Urothelium cell line (cell line): ENCODE measurements around the gene IGFLR1.
A peak's percentile ranks its signal among the peaks of the same experiment; 100 is the strongest.
"Not testable (repeated sequence)": the region's sequence is repeated elsewhere in the genome, so short reads cannot be mapped to it uniquely, and the experiment has no call there.

ENCODE experiments used
- DNase-seq: peaks from one replicate; pipeline ENCODE4 v3.0.0; 2011; ENCODE audit warnings: low spot score, mixed read lengths
- FAIRE-seq: peaks from 2 replicates; lab custom pipeline; 2011; peaks lifted over from hg19 to GRCh38; lab: Jason Lieb, UNC

Gene IGFLR1

GRCh38 chr19:35777086-35777841 lies 35.0 kb upstream of the IGFLR1 start:
- no peak for FAIRE-seq
- DNase-seq = no peak

- FAIRE-seq (no peak), DNase-seq (no peak)
Observed at GRCh38 chr19:35776102-35776788, 34.0 kb upstream of the IGFLR1 start.

GRCh38 chr19:35775298-35776101 lies 33.2 kb upstream of the IGFLR1 start, which contains the start of gene ARHGAP33:
ARHGAP33 (plus strand) TSS chr19:35775564; CDS start chr19:35775659, 95 bp downstream.
- peak; percentile 13 for FAIRE-seq

GRCh38 chr19:35775046-35775297 lies 32.7 kb upstream of the IGFLR1 start:
- no peak for DNase-seq
- FAIRE-seq = no peak

More at GRCh38 chr19:35775298-35776101, 33.2 kb upstream of the IGFLR1 start, which contains the start of gene ARHGAP33:
- peak; percentile 99 for DNase-seq

DNA sequence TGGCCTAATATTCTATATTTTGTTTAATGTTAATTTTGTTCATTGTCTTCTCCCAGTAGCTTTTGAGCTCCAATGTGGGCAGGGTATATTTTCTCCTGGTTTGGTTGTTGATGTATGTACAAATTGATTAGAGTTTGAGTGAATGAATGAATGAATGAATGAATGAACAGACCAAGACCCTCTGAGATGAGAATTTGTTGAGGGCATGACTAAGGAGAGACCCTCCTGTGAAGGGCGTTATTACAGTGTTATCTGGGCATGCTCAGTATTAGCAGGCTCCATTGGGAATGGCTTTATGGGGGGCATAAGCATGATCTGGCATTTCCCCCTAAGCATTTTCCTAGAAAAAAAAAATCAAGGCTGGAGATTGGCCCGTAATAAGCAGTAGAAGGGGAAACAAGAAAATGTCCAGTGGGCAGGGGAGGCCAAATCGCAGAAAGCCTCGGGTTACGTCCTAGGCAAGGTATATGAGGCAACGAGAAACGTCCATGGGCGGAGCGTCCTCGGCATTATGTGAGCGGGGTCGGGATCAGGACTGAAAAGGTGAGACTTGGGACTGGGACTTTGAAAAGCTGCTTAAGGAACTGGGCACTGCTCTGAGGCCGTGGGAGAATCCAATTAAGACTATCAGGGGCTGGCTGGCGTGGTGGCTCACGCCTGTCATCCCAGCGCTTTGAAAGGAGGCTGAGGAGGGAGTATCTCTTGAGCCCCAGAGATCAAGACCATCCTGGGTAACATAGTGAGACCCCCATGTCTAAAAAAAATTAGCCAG lies 32.2 kb upstream of the IGFLR1 start:
- FAIRE-seq (no peak), DNase-seq (no peak)

DNA sequence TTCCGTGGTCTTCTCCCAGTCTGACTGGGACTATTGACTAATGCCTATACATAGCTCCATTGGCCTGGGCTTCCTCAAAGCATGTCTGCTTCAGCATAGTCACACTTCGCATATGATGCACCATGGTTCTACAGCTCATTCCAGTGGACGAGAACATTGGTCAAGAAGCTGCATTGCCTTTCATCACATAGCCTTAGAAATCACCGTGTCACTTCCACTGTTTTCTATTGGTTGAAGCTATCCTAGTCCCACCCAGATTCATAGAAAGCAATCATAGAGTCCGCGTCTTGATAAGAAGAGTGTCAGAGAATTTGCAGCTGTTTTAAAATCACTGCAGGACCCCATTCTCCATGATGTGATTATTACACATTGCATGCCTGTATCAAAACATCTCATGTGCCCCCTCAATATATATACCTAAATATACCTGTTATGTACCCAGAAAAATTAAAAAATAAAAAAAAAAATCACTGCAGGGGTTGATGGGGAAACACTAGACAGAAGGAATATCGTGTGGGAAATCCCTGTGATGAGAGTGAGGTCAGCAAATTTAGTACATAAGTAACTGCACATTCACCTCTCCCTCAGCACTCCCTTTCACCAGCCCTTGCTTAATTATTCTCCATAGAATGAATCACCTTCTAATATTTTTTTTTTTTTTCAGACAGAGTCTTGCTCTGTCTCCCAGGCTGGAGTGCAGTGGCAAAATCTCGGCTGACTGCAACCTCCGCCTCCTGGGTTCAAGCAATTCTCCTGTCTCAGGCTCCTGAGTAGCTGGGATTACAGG lies 31.0 kb upstream of the IGFLR1 start:
- no peak for DNase-seq
- FAIRE-seq = no peak

DNA sequence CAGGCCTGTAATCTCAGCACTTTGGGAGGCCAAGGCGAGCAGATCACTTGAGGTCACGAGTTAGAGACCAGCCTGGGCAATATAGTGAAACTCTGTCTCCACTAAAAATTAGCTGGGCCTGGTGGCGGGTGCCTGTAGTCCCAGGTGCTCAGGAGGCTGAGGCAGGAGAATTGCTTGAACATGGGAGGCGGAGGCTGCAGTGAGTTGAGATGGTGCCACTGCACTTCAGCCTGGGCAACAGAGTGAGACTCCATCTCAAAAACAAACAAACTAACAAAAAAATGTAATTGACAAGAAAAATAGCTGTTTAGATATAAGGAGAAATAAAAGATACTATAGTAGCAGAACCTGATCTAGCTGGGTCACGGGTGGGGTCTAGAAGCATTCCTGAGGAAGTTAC lies 30.1 kb upstream of the IGFLR1 start:
- not testable (repeated sequence) for DNase-seq

GRCh38 chr19:35768082-35768421 lies 25.8 kb upstream of the IGFLR1 start:
- FAIRE-seq (no peak), DNase-seq (no peak)

More for the DNA sequence above, 30.1 kb upstream of the IGFLR1 start:
- not testable (repeated sequence) for FAIRE-seq

GRCh38 chr19:35767288-35768081 lies 25.2 kb upstream of the IGFLR1 start:
- FAIRE-seq (no peak), DNase-seq (no peak)

DNA sequence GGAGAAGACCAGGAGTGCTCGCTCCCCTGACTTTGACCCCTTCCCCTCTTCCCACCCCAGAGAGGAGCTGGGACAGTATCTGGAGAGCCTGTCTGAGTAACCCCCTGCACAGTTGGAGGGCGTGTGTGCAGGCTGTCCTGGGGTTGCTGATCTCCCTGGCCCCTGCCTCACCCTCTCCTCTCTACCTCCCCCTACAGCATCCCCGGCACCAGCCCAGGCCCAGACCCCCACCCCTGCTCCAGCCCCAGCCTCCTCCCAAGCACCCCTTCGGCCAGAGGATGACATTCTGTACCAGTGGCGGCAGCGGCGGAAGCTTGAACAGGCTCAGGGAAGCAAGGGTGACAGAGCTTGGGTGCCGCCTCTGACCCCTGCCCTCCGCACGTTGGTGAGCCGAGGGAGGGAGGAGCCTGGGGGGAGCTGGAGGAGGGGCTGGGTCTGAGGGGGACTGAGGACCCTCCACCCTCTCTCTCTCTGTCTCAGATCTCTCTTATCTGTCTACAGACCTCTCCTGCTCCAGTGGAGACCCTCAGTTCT lies 24.4 kb upstream of the IGFLR1 start:
- DNase-seq (no peak), FAIRE-seq (no peak)

DNA sequence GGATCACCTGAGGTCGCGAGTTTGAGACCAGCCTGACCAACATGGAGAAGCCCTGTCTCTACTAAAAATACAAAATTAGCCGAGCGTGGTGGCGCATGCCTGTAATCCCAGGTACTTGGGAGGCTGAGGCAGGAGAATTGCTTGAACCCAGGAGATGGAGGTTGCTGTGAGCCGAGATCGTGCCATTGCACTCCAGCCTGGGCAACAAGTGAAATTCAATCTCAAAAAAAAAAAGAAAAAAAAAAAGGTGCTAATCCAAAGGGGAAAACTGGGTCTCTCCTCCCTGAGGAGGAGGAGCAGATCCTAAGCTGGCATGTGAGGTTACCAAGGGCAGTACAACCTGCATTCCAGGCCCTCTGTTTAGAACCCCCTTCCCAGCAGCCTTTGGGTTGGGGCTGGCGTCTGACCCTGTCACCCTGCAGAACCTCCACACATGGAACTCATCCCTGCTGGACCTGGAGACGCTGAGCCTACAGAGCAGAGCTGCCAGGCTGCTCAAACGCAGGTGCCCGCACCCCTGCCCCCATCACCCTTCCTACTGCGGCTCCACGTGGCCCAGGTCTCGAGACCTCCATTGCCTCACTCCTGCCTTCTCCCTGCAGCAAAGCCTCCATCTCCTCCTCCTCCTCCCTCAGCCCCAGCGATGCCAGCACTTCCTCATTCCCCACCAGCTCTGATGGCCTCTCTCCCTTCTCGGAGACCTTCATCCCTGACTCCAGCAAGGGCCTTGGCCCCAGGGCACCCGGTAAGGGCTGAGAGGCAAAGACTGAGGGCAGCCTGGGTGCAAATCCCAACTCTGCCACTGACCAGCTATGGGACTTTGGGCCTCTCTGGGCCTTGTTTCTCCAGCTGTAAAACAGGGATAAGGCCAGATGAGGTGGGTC lies 22.4 kb upstream of the IGFLR1 start:
- no peak for DNase-seq
- peak; percentile 35 for FAIRE-seq

DNA sequence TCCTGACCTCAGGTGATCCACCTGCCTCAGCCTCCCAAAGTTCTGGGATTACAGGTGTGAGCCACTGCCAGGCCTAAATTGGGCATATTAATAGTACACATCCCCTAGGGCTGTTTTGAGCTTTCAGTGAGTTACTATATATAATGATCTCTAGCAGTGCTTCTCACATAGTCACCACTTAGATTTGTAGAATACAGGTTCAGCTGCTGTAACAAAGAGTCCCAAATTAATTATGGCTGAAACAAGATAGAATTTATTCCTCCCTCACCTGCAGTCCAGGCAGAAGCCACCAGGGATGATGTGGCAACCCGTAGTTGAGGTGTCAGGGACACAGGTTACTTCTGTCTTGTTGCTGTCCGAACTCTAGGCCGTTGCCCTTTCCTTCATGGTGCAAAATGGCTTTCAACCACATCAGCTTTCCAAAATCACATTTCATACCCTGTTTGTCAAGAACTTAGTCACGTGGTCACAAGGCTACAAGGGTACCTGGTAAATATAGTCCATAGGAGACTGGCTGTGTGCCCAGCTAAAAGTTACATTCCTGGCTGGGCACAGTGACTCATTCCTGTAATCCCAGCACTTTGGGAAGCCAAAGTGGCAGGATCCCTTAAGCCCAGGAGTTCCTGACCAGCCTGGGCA lies 18.6 kb upstream of the IGFLR1 start:
- no peak for FAIRE-seq
- DNase-seq = no peak

- no peak for FAIRE-seq
Observed at GRCh38 chr19:35759697-35760096, 17.4 kb upstream of the IGFLR1 start.

GRCh38 chr19:35757749-35758608 lies 15.7 kb upstream of the IGFLR1 start, which contains the start of gene PROSER3:
PROSER3 (plus strand) TSS chr19:35758176; CDS start chr19:35758216, 40 bp downstream.
- peak; percentile 99 for DNase-seq
- peak; percentile 96 for FAIRE-seq

More at GRCh38 chr19:35759697-35760096, 17.4 kb upstream of the IGFLR1 start:
- no peak for DNase-seq

GRCh38 chr19:35757231-35757748 lies 15.0 kb upstream of the IGFLR1 start:
- FAIRE-seq = no peak
- peak; percentile 44 for DNase-seq
